ENCODE results near the gene LLGL2. TPM values are rescaled to one million over a fixed set of nuclear protein-coding genes. Genes with fewer than 3 reads are reported as not detected.
A peak's percentile ranks its signal among the peaks of the same experiment; 100 is the strongest.
"Not testable (repeated sequence)": the region's sequence is repeated elsewhere in the genome, so short reads cannot be mapped to it uniquely, and the experiment has no call there.

The LLGL2 gene
- total RNA-seq, 1 donor from 2014 or later, result 16.6 TPM

- Mint-ChIP-seq H3K9me3 (peaks cover 3% of the 10 kb centered on the region), H3K27ac (no peak overlapping the region), H3K27me3 (ENCODE audit: insufficient read depth, low read depth) (peaks cover 25% of the 10 kb centered on the region), H3K36me3 (no peaks in the 10 kb centered on the region), H3K4me3 (peak overlapping the region; percentile 71), H3K4me1 (peaks cover 4% of the 10 kb centered on the region)
- no peak overlapping the region for H3K27ac ChIP-seq
- no peaks in the 10 kb centered on the region for H3K9me3 ChIP-seq (ENCODE audit: low read depth)
- H3K79me2 ChIP-seq (ENCODE audit: low read depth), result no peaks in the 10 kb centered on the region
- DNase-seq (ENCODE audit: low spot score), result no peak
- no peaks in the 10 kb centered on the region for H4K20me1 ChIP-seq (ENCODE audit: low read depth)
- TF ChIP-seq EZH2phosphoT487 (IDR thresholded peaks at IDR 0.05) (no peak), EZH2 (IDR thresholded peaks at IDR 0.05) (no peak), CTCF (IDR thresholded peaks at IDR 0.05) (no peak)
- peaks cover 7% of the 10 kb centered on the region for H3K4me1 ChIP-seq
- no peak overlapping the region for H3K9ac ChIP-seq
- peaks cover 19% of the 10 kb centered on the region for H3F3A ChIP-seq (ENCODE audit: low read depth)
- H3K4me2 ChIP-seq, result no peak overlapping the region
- H3K4me3 ChIP-seq, result no peak overlapping the region
- peaks cover 38% of the 10 kb centered on the region for H3K27me3 ChIP-seq
- no peak overlapping the region for H2AFZ ChIP-seq (replicated peaks)
- H3K36me3 ChIP-seq, result no peaks in the 10 kb centered on the region
Measured at GRCh38 chr17:75590849-75591721, 65.6 kb downstream of the LLGL2 start.

GRCh38 chr17:75591722-75592302, 66.3 kb downstream of the LLGL2 start:
- H3K4me1 Mint-ChIP-seq, result peaks cover 4% of the 10 kb centered on the region
- no peak for DNase-seq (ENCODE audit: low spot score)
- H2AFZ ChIP-seq (replicated peaks), result no peak overlapping the region

GRCh38 chr17:75592348-75593020, 67.0 kb downstream of the LLGL2 start:
- H3K4me3 Mint-ChIP-seq, result no peak overlapping the region
- no peak for TF ChIP-seq CTCF (IDR thresholded peaks at IDR 0.05)
- TF ChIP-seq EZH2 (IDR thresholded peaks at IDR 0.05), result no peak
- H4K20me1 ChIP-seq (ENCODE audit: low read depth), result no peaks in the 10 kb centered on the region
- no peaks in the 10 kb centered on the region for H3K36me3 ChIP-seq
- H3K9ac ChIP-seq, result no peak overlapping the region
- peaks cover 14% of the 10 kb centered on the region for H3F3A ChIP-seq (ENCODE audit: low read depth)
- no peak overlapping the region for H3K4me3 ChIP-seq
- H3K27me3 ChIP-seq, result peaks cover 28% of the 10 kb centered on the region
- no peak overlapping the region for H3K27ac Mint-ChIP-seq
- no peaks in the 10 kb centered on the region for H3K36me3 Mint-ChIP-seq
- peaks cover 4% of the 10 kb centered on the region for H3K4me1 Mint-ChIP-seq
- no peaks in the 10 kb centered on the region for H3K9me3 Mint-ChIP-seq
- H3K27me3 Mint-ChIP-seq (ENCODE audit: insufficient read depth, low read depth), result peaks cover 11% of the 10 kb centered on the region
- DNase-seq (ENCODE audit: low spot score), result no peak
- peaks cover 7% of the 10 kb centered on the region for H3K4me1 ChIP-seq
- H3K79me2 ChIP-seq (ENCODE audit: low read depth), result no peaks in the 10 kb centered on the region
- H3K9me3 ChIP-seq (ENCODE audit: low read depth), result no peaks in the 10 kb centered on the region
- no peak overlapping the region for H3K4me2 ChIP-seq
- no peak overlapping the region for H3K27ac ChIP-seq
- H2AFZ ChIP-seq (replicated peaks), result no peak overlapping the region

More at GRCh38 chr17:75591722-75592302, 66.3 kb downstream of the LLGL2 start:
- Histone ChIP-seq H3K27me3 (peaks cover 34% of the 10 kb centered on the region), H3K4me1 (peaks cover 7% of the 10 kb centered on the region), H3K4me3 (no peak overlapping the region), H3K36me3 (no peaks in the 10 kb centered on the region), H3K79me2 (ENCODE audit: low read depth) (no peaks in the 10 kb centered on the region), H4K20me1 (ENCODE audit: low read depth) (no peaks in the 10 kb centered on the region), H3K27ac (no peak overlapping the region), H3K9me3 (ENCODE audit: low read depth) (no peaks in the 10 kb centered on the region), H3K9ac (no peak overlapping the region), H3K4me2 (no peak overlapping the region), H3F3A (ENCODE audit: low read depth) (peaks cover 19% of the 10 kb centered on the region)
- no peak overlapping the region for H3K4me3 Mint-ChIP-seq
- H3K27ac Mint-ChIP-seq, result no peak overlapping the region
- no peaks in the 10 kb centered on the region for H3K36me3 Mint-ChIP-seq
- TF ChIP-seq EZH2phosphoT487 (IDR thresholded peaks at IDR 0.05) (no peak), CTCF (IDR thresholded peaks at IDR 0.05) (no peak), EZH2 (IDR thresholded peaks at IDR 0.05) (no peak)
- H3K27me3 Mint-ChIP-seq (ENCODE audit: insufficient read depth, low read depth), result peaks cover 18% of the 10 kb centered on the region
- no peaks in the 10 kb centered on the region for H3K9me3 Mint-ChIP-seq

GRCh38 chr17:75593430-75593829, 67.9 kb downstream of the LLGL2 start:
- peaks cover 18% of the 10 kb centered on the region for H3K27me3 ChIP-seq
- H3K27ac ChIP-seq; H3K4me3 Mint-ChIP-seq; H3K36me3 ChIP-seq; H3K9ac ChIP-seq; H3K27ac Mint-ChIP-seq; H3K36me3 Mint-ChIP-seq; H2AFZ ChIP-seq (replicated peaks); H3K4me1 Mint-ChIP-seq; DNase-seq (ENCODE audit: low spot score); H3F3A ChIP-seq (ENCODE audit: low read depth); H3K4me1 ChIP-seq; H3K79me2 ChIP-seq (ENCODE audit: low read depth); H3K4me3 ChIP-seq; H3K9me3 Mint-ChIP-seq; H4K20me1 ChIP-seq (ENCODE audit: low read depth); H3K4me2 ChIP-seq; H3K9me3 ChIP-seq (ENCODE audit: low read depth): not testable (repeated sequence)
- peaks cover 10% of the 10 kb centered on the region for H3K27me3 Mint-ChIP-seq (ENCODE audit: insufficient read depth, low read depth)

Measured in neural progenitor cell (in vitro differentiated cells).